Osteocyte (in vitro differentiated cells): ENCODE measurements around the gene ZNF19. TPM values are rescaled to one million over a fixed set of nuclear protein-coding genes. Genes with fewer than 3 reads are reported as not detected.
A peak's percentile ranks its signal among the peaks of the same experiment; 100 is the strongest.

ENCODE experiments used
- DNase-seq: peaks from one replicate; pipeline ENCODE4 v3.0.0; 2021; ENCODE audit warnings: mixed read lengths; ENCODE audit not compliant: unreplicated experiment; ENCODE audit errors: extremely low spot score
- H3K27ac Mint-ChIP-seq: one replicate; pipeline ENCODE4 v1.8.0; 2021; ENCODE audit warnings: mild to moderate bottlenecking, mixed read lengths; ENCODE audit not compliant: unreplicated experiment
- H3K27me3 Mint-ChIP-seq: one replicate; pipeline ENCODE4 v1.8.0; 2021; ENCODE audit warnings: mixed read lengths; ENCODE audit not compliant: unreplicated experiment
- H3K36me3 Mint-ChIP-seq: one replicate; pipeline ENCODE4 v1.8.0; 2021; ENCODE audit warnings: mixed read lengths; ENCODE audit not compliant: unreplicated experiment
- H3K4me1 Mint-ChIP-seq: one replicate; pipeline ENCODE4 v1.8.0; 2021; ENCODE audit warnings: mixed read lengths; ENCODE audit not compliant: unreplicated experiment
- H3K4me3 Mint-ChIP-seq: one replicate; pipeline ENCODE4 v1.8.0; 2021; ENCODE audit warnings: mild to moderate bottlenecking, moderate library complexity, mixed read lengths; ENCODE audit not compliant: unreplicated experiment
- H3K9me3 Mint-ChIP-seq: one replicate; pipeline ENCODE4 v1.8.0; 2021; ENCODE audit warnings: mixed read lengths; ENCODE audit not compliant: unreplicated experiment
- total RNA-seq: library from RNA; stranded (reverse); gene quantifications from 2 replicates; pipeline ENCODE4 v1.2.1, GENCODE V29; 2021
- TF ChIP-seq, protein P1 (sequence below): fragments of 200-600 bp; sonication (generic); IDR thresholded peaks from 2 replicates; pipeline ENCODE4 v1.5.0; 2021; ENCODE audit warnings: antibody characterized with exemption, mild to moderate bottlenecking, moderate library complexity

The ZNF19 gene
- total RNA-seq, 1 donor from 2014 or later, result 5.8 TPM

GRCh38 chr16:71500964-71501363 is 11.8 kb upstream of the ZNF19 start:
- H3K36me3 Mint-ChIP-seq, result no peaks in the 10 kb centered on the region
- no peak overlapping the region for H3K4me3 Mint-ChIP-seq

GRCh38 chr16:71499775-71500364 is 10.7 kb upstream of the ZNF19 start:
- DNase-seq, result no peak
- H3K27ac Mint-ChIP-seq, result no peak overlapping the region
- no peak overlapping the region for H3K4me3 Mint-ChIP-seq
- peaks cover 21% of the 10 kb centered on the region for H3K27me3 Mint-ChIP-seq
- no peaks in the 10 kb centered on the region for H3K36me3 Mint-ChIP-seq
- no peaks in the 10 kb centered on the region for H3K4me1 Mint-ChIP-seq
- TF ChIP-seq, protein P1, sequence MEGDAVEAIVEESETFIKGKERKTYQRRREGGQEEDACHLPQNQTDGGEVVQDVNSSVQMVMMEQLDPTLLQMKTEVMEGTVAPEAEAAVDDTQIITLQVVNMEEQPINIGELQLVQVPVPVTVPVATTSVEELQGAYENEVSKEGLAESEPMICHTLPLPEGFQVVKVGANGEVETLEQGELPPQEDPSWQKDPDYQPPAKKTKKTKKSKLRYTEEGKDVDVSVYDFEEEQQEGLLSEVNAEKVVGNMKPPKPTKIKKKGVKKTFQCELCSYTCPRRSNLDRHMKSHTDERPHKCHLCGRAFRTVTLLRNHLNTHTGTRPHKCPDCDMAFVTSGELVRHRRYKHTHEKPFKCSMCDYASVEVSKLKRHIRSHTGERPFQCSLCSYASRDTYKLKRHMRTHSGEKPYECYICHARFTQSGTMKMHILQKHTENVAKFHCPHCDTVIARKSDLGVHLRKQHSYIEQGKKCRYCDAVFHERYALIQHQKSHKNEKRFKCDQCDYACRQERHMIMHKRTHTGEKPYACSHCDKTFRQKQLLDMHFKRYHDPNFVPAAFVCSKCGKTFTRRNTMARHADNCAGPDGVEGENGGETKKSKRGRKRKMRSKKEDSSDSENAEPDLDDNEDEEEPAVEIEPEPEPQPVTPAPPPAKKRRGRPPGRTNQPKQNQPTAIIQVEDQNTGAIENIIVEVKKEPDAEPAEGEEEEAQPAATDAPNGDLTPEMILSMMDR, result peak; percentile 77
- no peaks in the 10 kb centered on the region for H3K9me3 Mint-ChIP-seq

More at GRCh38 chr16:71500964-71501363, 11.8 kb upstream of the ZNF19 start:
- no peaks in the 10 kb centered on the region for H3K9me3 Mint-ChIP-seq
- DNase-seq, result no peak
- H3K27ac Mint-ChIP-seq, result no peak overlapping the region
- TF ChIP-seq, protein P1, result no peak
- peaks cover 25% of the 10 kb centered on the region for H3K27me3 Mint-ChIP-seq
- H3K4me1 Mint-ChIP-seq, result no peaks in the 10 kb centered on the region

DNA sequence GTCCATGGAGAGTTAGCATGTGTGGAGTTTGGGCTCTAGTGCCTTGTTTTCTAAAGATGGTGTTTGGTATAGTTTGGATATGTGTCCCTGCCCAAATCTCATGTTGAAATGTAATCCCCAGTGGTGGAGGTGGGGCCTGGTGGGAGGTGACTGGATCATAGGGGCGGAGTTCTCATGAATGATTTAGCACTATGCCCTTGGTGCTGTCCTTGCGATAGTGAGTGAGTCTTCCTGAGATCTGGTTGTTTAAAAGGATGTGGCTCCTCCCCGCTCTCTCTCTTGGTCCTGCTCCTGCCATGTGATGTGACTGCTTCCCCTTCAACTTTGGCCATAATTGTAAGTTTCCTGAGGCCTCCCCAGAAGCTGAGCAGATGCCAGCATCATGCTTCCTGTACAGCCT is 8.9 kb upstream of the ZNF19 start:
- H3K9me3 Mint-ChIP-seq, result no peaks in the 10 kb centered on the region
- H3K36me3 Mint-ChIP-seq, result no peaks in the 10 kb centered on the region

GRCh38 chr16:71493213-71493612 is 4.1 kb upstream of the ZNF19 start:
- Mint-ChIP-seq H3K9me3 (no peaks in the 10 kb centered on the region), H3K36me3 (no peaks in the 10 kb centered on the region), H3K4me3 (no peak overlapping the region), H3K27ac (no peak overlapping the region), H3K4me1 (no peaks in the 10 kb centered on the region), H3K27me3 (peaks cover 25% of the 10 kb centered on the region)
- DNase-seq, result no peak
- TF ChIP-seq, protein P1, result no peak

More for the DNA sequence above, 8.9 kb upstream of the ZNF19 start:
- no peak for DNase-seq
- H3K27ac Mint-ChIP-seq, result no peak overlapping the region
- H3K27me3 Mint-ChIP-seq, result peaks cover 23% of the 10 kb centered on the region
- H3K4me3 Mint-ChIP-seq, result no peak overlapping the region
- TF ChIP-seq, protein P1, result no peak
- H3K4me1 Mint-ChIP-seq, result no peaks in the 10 kb centered on the region

- Mint-ChIP-seq H3K4me3 (no peak overlapping the region), H3K9me3 (no peaks in the 10 kb centered on the region), H3K4me1 (no peaks in the 10 kb centered on the region), H3K36me3 (no peaks in the 10 kb centered on the region), H3K27me3 (peaks cover 21% of the 10 kb centered on the region), H3K27ac (no peak overlapping the region)
- TF ChIP-seq, protein P1, result no peak
- no peak for DNase-seq
Measured at GRCh38 chr16:71492786-71493185, 3.7 kb upstream of the ZNF19 start.
